GM23338 (cell line): Measurements from ENCODE around the gene TRAF7. TPM values are rescaled to one million over a fixed set of nuclear protein-coding genes. Genes with fewer than 3 reads are reported as not detected.
A peak's percentile ranks its signal among the peaks of the same experiment; 100 is the strongest.

Experiments used
- ATAC-seq: fragments of 200-7000 bp; cut with Tn5 transposase; 3 replicates; pipeline ENCODE4 v1.9.1; 2020
- DNase-seq: peaks from one replicate; pipeline ENCODE4 v3.0.0-alpha.2; 2015; ENCODE audit warnings: low spot score
- H2AFZ ChIP-seq: fragments of 200-600 bp; sonication (generic); 2 replicates; pipeline ENCODE4 v1.8.0; 2016; ENCODE audit warnings: antibody characterized with exemption, mild to moderate bottlenecking, moderate library complexity
- H3F3A ChIP-seq: fragments of 200-600 bp; sonication (generic); replicated peaks from 2 replicates; pipeline ENCODE4 v1.8.0; 2017; ENCODE audit warnings: antibody characterized with exemption, mixed run types, low read depth
- H3K27ac ChIP-seq: fragments of 200-600 bp; sonication (generic); 2 replicates; pipeline ENCODE4 v1.6.1; 2016; ENCODE audit warnings: low read depth
- H3K27me3 ChIP-seq: fragments of 200-600 bp; sonication (generic); 2 replicates; pipeline ENCODE4 v1.8.0; 2016; ENCODE audit warnings: mild to moderate bottlenecking, mixed run types, moderate library complexity; ENCODE audit not compliant: insufficient read depth
- H3K36me3 ChIP-seq: fragments of 200-600 bp; sonication (generic); 2 replicates; pipeline ENCODE4 v1.8.0; 2016; ENCODE audit warnings: mild to moderate bottlenecking; ENCODE audit not compliant: insufficient read depth
- H3K4me1 ChIP-seq: fragments of 200-600 bp; sonication (generic); 2 replicates; pipeline ENCODE4 v1.8.0; 2016; ENCODE audit warnings: mild to moderate bottlenecking, moderate library complexity; ENCODE audit not compliant: insufficient read depth
- H3K4me2 ChIP-seq: fragments of 200-600 bp; sonication (generic); 2 replicates; pipeline ENCODE4 v1.7.1; 2017; ENCODE audit warnings: mixed run types
- H3K4me3 ChIP-seq: fragments of 200-600 bp; sonication (generic); 2 replicates; pipeline ENCODE4 v1.6.1; 2016; ENCODE audit warnings: mixed run types
- H3K79me2 ChIP-seq: fragments of 200-600 bp; sonication (generic); replicated peaks from 2 replicates; pipeline ENCODE4 v1.8.0; 2017; ENCODE audit warnings: mild to moderate bottlenecking; ENCODE audit not compliant: insufficient read depth
- H3K9me2 ChIP-seq: fragments of 200-600 bp; sonication (generic); 2 replicates; pipeline ENCODE4 v1.8.0; 2017; ENCODE audit not compliant: insufficient read depth
- H4K20me1 ChIP-seq: fragments of 200-600 bp; sonication (generic); replicated peaks from 2 replicates; pipeline ENCODE4 v1.8.0; 2017; ENCODE audit warnings: mild to moderate bottlenecking; ENCODE audit not compliant: insufficient read depth
- H3K27ac Mint-ChIP-seq: 2 replicates; pipeline ENCODE4 v1.8.0; 2020; ENCODE audit warnings: inconsistent platforms, mild to moderate bottlenecking, moderate library complexity, mixed read lengths
- H3K27me3 Mint-ChIP-seq: 3 replicates; pipeline ENCODE4 v1.8.0; 2022; ENCODE audit warnings: low read depth, mild to moderate bottlenecking, moderate library complexity, mixed read lengths, inconsistent platforms; ENCODE audit not compliant: insufficient read depth, poor library complexity
- H3K36me3 Mint-ChIP-seq: 3 replicates; pipeline ENCODE4 v1.8.0; 2021; ENCODE audit warnings: low read depth, mild to moderate bottlenecking, inconsistent platforms, moderate library complexity, mixed read lengths
- H3K4me1 Mint-ChIP-seq: 3 replicates; pipeline ENCODE4 v1.8.0; 2020; ENCODE audit warnings: mild to moderate bottlenecking, inconsistent platforms, mixed read lengths
- H3K4me3 Mint-ChIP-seq: 3 replicates; pipeline ENCODE4 v1.8.0; 2021; ENCODE audit warnings: moderate library complexity, mild to moderate bottlenecking, inconsistent platforms, mixed read lengths
- H3K9me3 Mint-ChIP-seq: 3 replicates; pipeline ENCODE4 v1.8.0; 2020; ENCODE audit warnings: moderate library complexity, mild to moderate bottlenecking, inconsistent platforms, mixed read lengths
- CREB1 ChIP-seq: fragments of 250-450 bp; sonication (Bioruptor Pico); IDR thresholded peaks from 2 replicates; pipeline ENCODE4 v1.5.0; 2020; ENCODE audit warnings: low read depth, mild to moderate bottlenecking, moderate library complexity
- CTCF ChIP-seq, 2 experiments: fragments of 200-600 bp in 1 of 2; sonication (generic) in 1 of 2; conservative IDR thresholded peaks; 2 replicates each; pipeline versions ENCODE4 v1.5.1 to v1.6.1; 2016 to 2017; ENCODE audit warnings: antibody characterized with exemption in 2 of 2, low read depth in 2 of 2, mild to moderate bottlenecking in 2 of 2, moderate library complexity in 1 of 2
- EZH2 ChIP-seq: fragments of 200-600 bp; sonication (generic); IDR thresholded peaks from one replicate; pipeline ENCODE4 v1.8.0; 2017; ENCODE audit warnings: antibody characterized with exemption, mild to moderate bottlenecking, low read depth; ENCODE audit not compliant: unreplicated experiment
- JUNB ChIP-seq: IDR thresholded peaks from one replicate; pipeline ENCODE4 v1.6.1; 2016; ENCODE audit warnings: antibody characterized with exemption; ENCODE audit not compliant: unreplicated experiment
- NANOG ChIP-seq: IDR thresholded peaks from 2 replicates; pipeline ENCODE4 v1.6.1; 2016; ENCODE audit warnings: antibody characterized with exemption, borderline replicate concordance
- POLR2AphosphoS5 ChIP-seq: IDR thresholded peaks from 2 replicates; pipeline ENCODE4 v1.6.1; 2016; ENCODE audit warnings: antibody characterized with exemption, low read depth
- REST ChIP-seq: IDR thresholded peaks from one replicate; pipeline ENCODE4 v1.6.1; 2018; ENCODE audit warnings: antibody characterized with exemption; ENCODE audit not compliant: unreplicated experiment
- STAT1 ChIP-seq: IDR thresholded peaks from one replicate; pipeline ENCODE4 v1.6.1; 2016; ENCODE audit warnings: antibody characterized with exemption; ENCODE audit not compliant: unreplicated experiment
- ZNF331 ChIP-seq: fragments of 250-450 bp; sonication (Bioruptor Pico); IDR thresholded peaks from 2 replicates; pipeline ENCODE4 v1.5.0; 2020; ENCODE audit warnings: low read depth, mild to moderate bottlenecking, moderate library complexity
- polyA plus RNA-seq: library from polyadenylated mRNA; unstranded; fragments of >200 nt; fragmentation: Nextera tagmentation; extraction: Ambion mirVana; gene quantifications from 2 replicates; pipeline ENCODE4 v1.2.1, GENCODE V29; 2016
- total RNA-seq: library from RNA; depleted of rRNA; stranded (reverse); fragments of >200 nt; shearing (Covaris generic); gene quantifications from 2 replicates; pipeline ENCODE4 v1.2.3, GENCODE V29; 2014

TRAF7 gene
- total and polyA plus RNA-seq, 2 experiments from 2014 or later = 36.4 to 133 TPM

- Histone ChIP-seq H3K36me3 (peaks cover 21% of the 10 kb centered on the region; the same call in 1 of the 2 replicates), H3K9me2 (no peaks in the 10 kb centered on the region), H3K27ac (no peak overlapping the region), H3F3A (peaks cover 32% of the 10 kb centered on the region), H2AFZ (no peak overlapping the region), H4K20me1 (peaks cover 32% of the 10 kb centered on the region), H3K79me2 (peaks cover 82% of the 10 kb centered on the region), H3K4me2 (peak overlapping the region; percentile 99), H3K4me1 (peaks cover 27% of the 10 kb centered on the region; the same call in 1 of the 2 replicates), H3K27me3 (no peaks in the 10 kb centered on the region), H3K4me3 (peak overlapping the region; percentile 99)
- peaks cover 18% of the 10 kb centered on the region for H3K9me3 Mint-ChIP-seq
- H3K4me3 Mint-ChIP-seq = peak overlapping the region; percentile 93
- DNase-seq = peak; percentile 0
- no peak for TF ChIP-seq CTCF (conservative IDR thresholded peaks at IDR 0.05; ENCODE audit: low read depth in 2 of 2)
- peaks cover 41% of the 10 kb centered on the region for H3K36me3 Mint-ChIP-seq
- peaks cover 37% of the 10 kb centered on the region for H3K4me1 Mint-ChIP-seq
- ATAC-seq = no peak
- peaks cover 44% of the 10 kb centered on the region for H3K27me3 Mint-ChIP-seq
- H3K27ac Mint-ChIP-seq = peak overlapping the region; percentile 77
These were observed 1.3 kb downstream of the TRAF7 start for GRCh38 chr16:2156849-2157224.

- Mint-ChIP-seq H3K9me3 (peaks cover 18% of the 10 kb centered on the region), H3K27ac (peak overlapping the region; percentile 77; the same call in 1 of the 2 replicates), H3K36me3 (peaks cover 35% of the 10 kb centered on the region), H3K4me3 (peak overlapping the region; percentile 93), H3K27me3 (peaks cover 37% of the 10 kb centered on the region), H3K4me1 (peaks cover 31% of the 10 kb centered on the region)
- Histone ChIP-seq H4K20me1 (peaks cover 26% of the 10 kb centered on the region), H3K4me3 (peak overlapping the region; percentile 99; the same call in 1 of the 2 replicates), H3K27ac (0 out of 2 replicates have a peak overlapping the region, but pooled peaks have one; percentile 26), H3K9me2 (no peaks in the 10 kb centered on the region), H3K4me2 (peak overlapping the region; percentile 26; the same call in 1 of the 2 replicates), H2AFZ (no peak overlapping the region), H3K79me2 (peaks cover 87% of the 10 kb centered on the region), H3K36me3 (peaks cover 18% of the 10 kb centered on the region; the same call in 1 of the 2 replicates), H3K4me1 (peaks cover 18% of the 10 kb centered on the region; the same call in 1 of the 2 replicates), H3K27me3 (no peaks in the 10 kb centered on the region), H3F3A (peaks cover 25% of the 10 kb centered on the region)
- no peak for TF ChIP-seq NANOG
- no peak for TF ChIP-seq POLR2AphosphoS5
- no peak for TF ChIP-seq REST
- no peak for TF ChIP-seq EZH2
- no peak for TF ChIP-seq CREB1
- TF ChIP-seq STAT1 = no peak
- TF ChIP-seq CTCF (conservative IDR thresholded peaks at IDR 0.05; ENCODE audit: low read depth in 2 of 2) = no peak
- no peak for TF ChIP-seq ZNF331 (CRISPR knock-in tag)
- TF ChIP-seq JUNB = no peak
- ATAC-seq (no peak), DNase-seq (no peak)
These were observed 2.1 kb downstream of the TRAF7 start for GRCh38 chr16:2157480-2158261.
